T-cell (primary cell): ENCODE results near the gene PERM1. TPM values are rescaled to one million over a fixed set of nuclear protein-coding genes. Genes with fewer than 3 reads are reported as not detected.

Experiments
- ATAC-seq, 4 experiments: fragments of 200-7000 bp in 3 of 4; fragments of 150-1000 bp in 1 of 4; cut with Tn5 transposase; replicated peaks in 1 of 4; 1 replicate in 3 of 4; 2 replicates in 1 of 4; pipeline ENCODE4 v1.10.0; 2021; ENCODE audit warnings: moderate library complexity in 3 of 4, mild to moderate bottlenecking in 2 of 4, moderate number of reproducible peaks in 1 of 4
- CTCF ChIA-PET, 2 donors: fragments of 300-600 bp; sonication (Branson Sonifier 250); formaldehyde crosslinking; loops; one replicate each; lab custom pipeline; 2022; ENCODE audit warnings: antibody characterized with exemption in 2 of 2; lab: Charles Lee
- POLR2A ChIA-PET, 2 donors: fragments of 300-600 bp; sonication (Branson Sonifier 250); formaldehyde crosslinking; loops; one replicate each; lab custom pipeline; 2022; ENCODE audit warnings: antibody characterized with exemption in 2 of 2; lab: Charles Lee
- DNase-seq, 35 experiments: peaks; one replicate each; pipeline versions ENCODE4 v3.0.0 to v3.0.0-alpha.2; 2013 to 2023
- H3K27ac ChIP-seq: one replicate; pipeline ENCODE4 v1.5.1; 2013; ENCODE audit warnings: low read length
- H3K27me3 ChIP-seq, 2 experiments: replicated peaks in 1 of 2; 1 replicate in 1 of 2; 2 replicates in 1 of 2; pipeline versions ENCODE4 v1.6.1 to v1.7.0; 2013; ENCODE audit warnings: low read length in 1 of 2, mixed read lengths in 1 of 2; ENCODE audit not compliant: control insufficient read depth in 2 of 2, insufficient read depth in 2 of 2; ENCODE audit errors: extremely low read depth in 1 of 2
- H3K36me3 ChIP-seq, 2 donors: 1 replicate in 1 of 2; 2 replicates in 1 of 2; pipeline versions ENCODE4 v1.6.1 to v1.7.0; 2013; ENCODE audit warnings: low read length in 1 of 2; ENCODE audit not compliant: control insufficient read depth in 2 of 2, insufficient read depth in 1 of 2; ENCODE audit errors: extremely low read depth in 1 of 2
- H3K4me1 ChIP-seq, 2 experiments: 1 replicate in 1 of 2; 2 replicates in 1 of 2; pipeline versions ENCODE4 v1.6.1 to v1.7.0; 2013; ENCODE audit warnings: low read length in 2 of 2, mixed read lengths in 1 of 2; ENCODE audit not compliant: insufficient read depth in 2 of 2, control insufficient read depth in 1 of 2; ENCODE audit errors: extremely low read depth in 1 of 2
- H3K4me3 ChIP-seq, 2 donors: 1 replicate in 1 of 2; 2 replicates in 1 of 2; pipeline versions ENCODE4 v1.5.1 to v1.7.0; 2013; ENCODE audit warnings: mild to moderate bottlenecking in 2 of 2, low read length in 1 of 2, moderate library complexity in 1 of 2; ENCODE audit not compliant: control insufficient read depth in 1 of 2; ENCODE audit errors: extremely low read depth in 1 of 2
- H3K9me3 ChIP-seq: 2 replicates; pipeline ENCODE4 v1.7.0; 2013
- H3K27ac Mint-ChIP-seq, 2 donors: one replicate each; pipeline ENCODE4 v1.8.0; 2020 to 2021; ENCODE audit warnings: mild to moderate bottlenecking in 2 of 2, mixed read lengths in 2 of 2
- H3K27me3 Mint-ChIP-seq, 2 donors: one replicate each; pipeline ENCODE4 v1.8.0; 2021 to 2022; ENCODE audit warnings: mixed read lengths in 2 of 2
- H3K36me3 Mint-ChIP-seq: one replicate; pipeline ENCODE4 v1.8.0; 2021; ENCODE audit warnings: mixed read lengths
- H3K4me1 Mint-ChIP-seq, 3 donors: one replicate each; pipeline ENCODE4 v1.8.0; 2020 to 2022; ENCODE audit warnings: mixed read lengths in 3 of 3, mild to moderate bottlenecking in 1 of 3
- H3K4me3 Mint-ChIP-seq, 3 donors: one replicate each; pipeline ENCODE4 v1.8.0; 2020 to 2022; ENCODE audit warnings: mild to moderate bottlenecking in 3 of 3, mixed read lengths in 3 of 3, moderate library complexity in 3 of 3
- H3K9me3 Mint-ChIP-seq, 3 donors: one replicate each; pipeline ENCODE4 v1.8.0; 2020 to 2022; ENCODE audit warnings: mixed read lengths in 3 of 3
- WGBS: methylation state at CpG from one replicate; pipeline ENCODE4 v1.1.5; 2013; ENCODE audit warnings: missing lambda C conversion rate; ENCODE audit not compliant: insufficient coverage; 5-methylcytosine and 5-hydroxymethylcytosine counted together
- total RNA-seq, 35 experiments: library from RNA in 6 of 35; stranded (reverse) in 6 of 35; fragments of 120-200 nt in 1 of 35; gene quantifications; one replicate each; pipeline versions ENCODE4 v1.2.1 to v1.2.4 and lab custom pipeline; 2013 to 2026

PERM1 gene
- total RNA-seq, 5 donors from 2014 or later (not counting 1 experiment from before 2014, with no cell fraction given): not detected

DNA sequence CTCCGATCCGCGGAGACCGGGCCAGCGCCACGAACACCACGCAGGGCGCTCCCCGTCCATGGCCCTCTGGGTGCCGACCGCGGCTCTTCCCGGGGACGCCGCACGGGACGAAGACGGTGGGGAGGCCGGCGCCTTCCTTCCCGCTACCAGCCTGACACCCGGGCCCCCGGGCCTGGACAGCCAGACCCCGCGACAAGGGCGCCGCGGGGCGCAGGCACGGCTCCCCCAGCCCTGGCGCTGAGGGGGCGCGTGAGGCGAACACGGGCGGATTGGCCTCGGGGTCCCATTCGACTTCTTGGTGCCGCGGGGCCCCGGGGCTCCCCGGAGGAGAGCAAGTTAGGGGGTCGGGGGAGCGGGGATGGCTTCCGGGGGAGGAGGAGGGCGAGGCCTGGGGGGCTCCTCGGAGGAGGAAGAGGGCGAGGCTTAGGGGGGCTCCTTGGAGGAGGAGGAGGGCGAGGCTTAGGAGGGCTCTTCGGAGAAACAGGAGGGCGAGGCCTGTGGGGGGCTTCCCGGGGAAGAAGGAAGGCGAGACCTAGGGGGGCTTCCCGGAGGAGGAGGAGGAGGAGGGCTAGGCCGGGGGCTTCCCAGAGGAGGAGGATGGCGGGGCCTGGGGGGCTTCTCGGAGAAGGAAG lies 22.0 kb downstream of the PERM1 start:
- ChIA-PET POLR2A (interaction anchor here in 1 of 2 donors (0.6 kb wide), 1 partner anchor 182 kb away, joined by 5 read pairs; no protein-coding TSS in a partner anchor), CTCF (no interaction called here)
- peak overlapping the region; percentile 57 to 65 for H3K4me3 ChIP-seq
- H3K36me3 ChIP-seq: peaks cover 0 to 25% of the 10 kb centered on the region in 2 donors
- peak; percentile 22 to 31 (median 28) for ATAC-seq
- Mint-ChIP-seq H3K27me3 (no peaks in the 10 kb centered on the region), H3K27ac (no peak overlapping the region), H3K9me3 (no peaks in the 10 kb centered on the region), H3K4me1 (peaks cover 17 to 30% (median 24%) of the 10 kb centered on the region in 3 donors), H3K36me3 (peaks cover 11% of the 10 kb centered on the region), H3K4me3 (peak overlapping the region; percentile 87 to 90 (median 87))
- no peak overlapping the region for H3K27ac ChIP-seq
- H3K27me3 ChIP-seq: no peaks in the 10 kb centered on the region
- H3K9me3 ChIP-seq: no peaks in the 10 kb centered on the region
- DNase-seq: no peak
- peaks cover 7 to 40% of the 10 kb centered on the region in 2 experiments for H3K4me1 ChIP-seq
- 23% methylated on average over 51 of the region's 57 CpGs for WGBS

DNA sequence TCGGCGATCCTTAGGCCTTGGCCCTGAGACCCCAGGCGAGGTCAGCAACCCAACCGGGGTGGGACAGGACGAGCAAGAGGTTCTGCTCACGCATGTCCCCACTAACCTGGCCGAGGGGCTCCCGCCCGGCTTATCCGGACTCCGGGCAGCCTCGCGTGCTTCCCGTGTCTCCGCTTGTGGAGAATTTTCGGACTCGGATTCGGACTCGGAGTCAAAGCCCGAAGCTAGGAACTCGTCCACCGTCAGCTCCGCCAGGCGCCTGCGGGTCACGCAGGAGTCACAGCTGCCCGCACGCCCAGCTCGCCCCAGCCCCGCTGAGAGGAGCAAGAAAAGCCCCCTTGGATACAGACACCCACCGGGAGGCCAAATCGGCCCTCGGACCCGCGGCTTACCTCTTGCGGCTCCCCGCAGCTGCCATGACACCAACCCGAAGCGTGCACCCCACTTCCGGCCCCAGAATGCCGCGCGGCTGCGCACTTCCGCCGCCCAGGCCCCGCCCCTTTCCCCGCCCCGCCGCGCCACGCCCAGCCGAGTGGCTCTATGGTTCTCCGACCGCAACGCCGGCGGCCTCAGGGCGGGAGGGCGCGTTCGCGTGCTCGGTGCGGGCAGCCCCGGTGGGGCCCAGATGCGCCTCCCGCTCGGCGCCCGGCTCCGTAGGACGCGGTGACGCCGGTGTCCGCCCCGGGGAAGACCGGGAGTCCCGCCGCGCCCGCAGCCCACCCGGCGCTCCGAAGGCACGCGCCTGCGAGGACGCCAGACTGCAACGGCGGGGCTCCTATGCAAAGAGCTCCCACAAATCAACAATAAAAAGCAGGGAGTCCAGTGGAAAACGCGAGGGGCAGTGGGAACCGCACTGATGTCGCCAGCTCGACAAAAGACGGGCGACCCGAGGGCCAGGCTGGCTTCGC lies 22.8 kb downstream of the PERM1 start, which contains the start of gene NOC2L:
Gene NOC2L (minus strand): TSS at position 434 of the 908 bp plus-strand sequence. CDS start 16 bp downstream, at position 418.
- ATAC-seq (peak; percentile 85 to 87 (median 86)), DNase-seq (peak; percentile 86 to 99 (median 94))
- Mint-ChIP-seq H3K27ac (peak within 1 kb of the TSS; percentile 75 to 79), H3K27me3 (no peaks in the 10 kb centered on the region), H3K9me3 (no peaks in the 10 kb centered on the region), H3K4me1 (peaks cover 17 to 30% (median 24%) of the 10 kb centered on the region in 3 donors), H3K36me3 (peaks cover 18% of the 10 kb centered on the region), H3K4me3 (peak within 1 kb of the TSS; percentile 87 to 90 (median 87))
- H3K4me1 ChIP-seq: peaks cover 7 to 40% of the 10 kb centered on the region in 2 experiments
- peak within 1 kb of the TSS; percentile 49 for H3K27ac ChIP-seq
- peak within 1 kb of the TSS; percentile 99 for H3K4me3 ChIP-seq
- ChIA-PET POLR2A (interaction anchor here in 1 of 2 donors (0.6 kb wide), 2 partner anchors 128 to 181 kb away, joined by 3 to 5 read pairs; no protein-coding TSS in a partner anchor), CTCF (no interaction called here)
- no peaks in the 10 kb centered on the region for H3K27me3 ChIP-seq
- WGBS: 5% methylated on average over 101 of the region's 101 CpGs
- peaks cover 0 to 32% of the 10 kb centered on the region in 2 donors for H3K36me3 ChIP-seq
- no peaks in the 10 kb centered on the region for H3K9me3 ChIP-seq

DNA sequence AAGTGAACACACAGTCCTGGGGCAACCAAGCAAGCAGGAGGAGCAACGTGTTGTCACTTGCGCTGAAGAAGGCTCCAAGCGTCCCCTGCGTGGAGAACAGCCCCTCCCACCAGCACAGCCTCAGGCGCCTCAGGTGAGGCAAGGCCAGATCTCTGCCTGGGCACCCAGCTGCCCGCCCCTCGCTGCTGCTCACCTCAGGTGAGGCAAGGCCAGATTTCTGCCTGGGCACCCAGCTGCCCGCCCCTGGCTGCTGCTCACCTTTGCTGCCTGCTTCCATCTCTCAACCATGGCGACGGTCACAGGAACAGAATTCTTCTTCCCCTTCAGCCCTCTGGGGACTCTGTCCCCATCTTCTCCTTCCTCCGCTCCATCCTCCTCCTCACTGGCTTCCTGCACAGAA lies 25.3 kb downstream of the PERM1 start:
- POLR2A ChIA-PET: no interaction called here
- CTCF ChIA-PET: no interaction called here
- Mint-ChIP-seq H3K27ac (no peak overlapping the region), H3K4me3 (no peak overlapping the region), H3K4me1 (peaks cover 16 to 25% (median 24%) of the 10 kb centered on the region in 3 donors), H3K36me3 (peaks cover 25% of the 10 kb centered on the region), H3K9me3 (no peaks in the 10 kb centered on the region), H3K27me3 (no peaks in the 10 kb centered on the region)
- Histone ChIP-seq H3K4me3 (no peak overlapping the region), H3K27ac (no peak overlapping the region), H3K4me1 (peaks cover 7 to 38% of the 10 kb centered on the region in 2 experiments), H3K36me3 (peaks cover 12 to 52% of the 10 kb centered on the region in 2 donors), H3K9me3 (no peaks in the 10 kb centered on the region), H3K27me3 (no peaks in the 10 kb centered on the region)
- no peak for DNase-seq
- 97% methylated on average over 9 of the region's 11 CpGs for WGBS
- ATAC-seq: no peak

DNA sequence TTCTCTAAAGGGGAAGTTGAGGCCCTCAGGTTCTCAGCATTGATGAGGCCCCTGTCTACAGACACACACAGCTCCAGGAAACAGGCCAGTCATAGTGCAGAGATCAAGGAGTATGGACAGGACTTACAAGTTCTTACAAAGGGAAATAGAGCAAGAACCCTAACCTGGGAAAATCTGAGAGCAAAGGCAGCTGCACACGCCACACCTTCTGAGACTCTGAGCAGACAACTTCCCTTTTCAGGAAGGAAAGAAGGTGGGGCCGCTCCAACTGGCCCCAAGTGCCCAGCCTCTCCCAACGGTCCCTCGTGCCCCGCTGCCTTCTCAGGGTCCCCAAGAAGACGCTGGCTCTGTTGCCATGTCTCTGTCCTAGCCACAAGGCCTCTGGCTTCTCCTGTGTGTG lies 26.4 kb downstream of the PERM1 start:
- H3K4me3 Mint-ChIP-seq: no peak overlapping the region
- Histone ChIP-seq H3K9me3 (no peaks in the 10 kb centered on the region), H3K4me1 (peaks cover 7 to 33% of the 10 kb centered on the region in 2 experiments), H3K27me3 (no peaks in the 10 kb centered on the region), H3K4me3 (no peak overlapping the region), H3K36me3 (peaks cover 22 to 63% of the 10 kb centered on the region in 2 donors), H3K27ac (no peak overlapping the region)
- WGBS: 78% methylated on average over 2 of the region's 6 CpGs
- CTCF ChIA-PET: no interaction called here
- DNase-seq: no peak
- H3K4me1 Mint-ChIP-seq: peaks cover 12 to 24% (median 24%) of the 10 kb centered on the region in 3 donors
- POLR2A ChIA-PET: no interaction called here
- H3K27ac Mint-ChIP-seq: no peak overlapping the region
- no peaks in the 10 kb centered on the region for H3K9me3 Mint-ChIP-seq
- no peak for ATAC-seq
- no peaks in the 10 kb centered on the region for H3K27me3 Mint-ChIP-seq
- peaks cover 34% of the 10 kb centered on the region for H3K36me3 Mint-ChIP-seq

DNA sequence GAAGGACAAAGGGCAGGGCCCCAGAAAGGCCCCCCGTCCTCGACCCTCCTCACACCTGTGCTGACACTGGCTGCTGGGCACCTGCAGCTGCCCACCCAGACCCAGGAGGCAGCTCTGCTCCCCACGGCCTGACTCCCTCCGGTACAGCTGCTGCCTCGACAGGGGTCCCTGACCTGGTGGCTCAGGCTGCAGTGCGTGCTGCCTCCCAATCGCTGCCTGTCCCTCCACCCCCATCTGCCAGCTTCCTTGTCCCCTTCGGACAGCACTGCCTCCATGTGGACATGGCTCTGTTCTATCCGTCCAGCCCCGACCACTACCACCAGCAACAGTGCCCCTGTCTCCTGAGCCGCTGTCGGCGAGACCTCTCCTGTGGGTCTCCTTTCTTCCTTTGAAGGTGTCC lies 27.0 kb downstream of the PERM1 start:
- ChIA-PET CTCF (no interaction called here), POLR2A (no interaction called here)
- H3K36me3 ChIP-seq: peaks cover 22 to 67% of the 10 kb centered on the region in 2 donors
- no peak for ATAC-seq
- no peak for DNase-seq
- peaks cover 7 to 29% of the 10 kb centered on the region in 2 experiments for H3K4me1 ChIP-seq
- peaks cover 12 to 24% (median 24%) of the 10 kb centered on the region in 3 donors for H3K4me1 Mint-ChIP-seq
- no peaks in the 10 kb centered on the region for H3K9me3 Mint-ChIP-seq
- H3K27me3 Mint-ChIP-seq: no peaks in the 10 kb centered on the region
- no peak overlapping the region for H3K27ac Mint-ChIP-seq
- no peak overlapping the region for H3K4me3 ChIP-seq
- H3K4me3 Mint-ChIP-seq: no peak overlapping the region
- H3K36me3 Mint-ChIP-seq: peaks cover 39% of the 10 kb centered on the region
- H3K27ac ChIP-seq: no peak overlapping the region
- H3K9me3 ChIP-seq: no peaks in the 10 kb centered on the region
- WGBS: 95% methylated on average over 13 of the region's 13 CpGs
- no peaks in the 10 kb centered on the region for H3K27me3 ChIP-seq
